K562 (cell line): ENCODE data around the gene THAP5. TPM values are rescaled to one million over a fixed set of nuclear protein-coding genes. Genes with fewer than 3 reads are reported as not detected.

Experiments
- ATAC-seq: fragments of 200-7000 bp; cut with Tn5 transposase; 3 replicates; pipeline ENCODE4 v1.9.1; 2020; ENCODE audit warnings: moderate library complexity
- BruUV-seq: library from RNA; stranded (reverse); fragments of 400-500 nt; replicated peaks from 2 replicates; lab custom pipeline; 2021; lab: Mats Ljungman, UMichigan
- CTCF ChIA-PET: fragments of 300-600 bp; formaldehyde crosslinking; extraction: SDS; loops from one replicate; lab custom pipeline; 2021; ENCODE audit warnings: low intra/inter-chr PET ratio; lab: Yijun Ruan, JAX
- POLR2A ChIA-PET: fragments of 300-600, 350-650 bp; sonication (Branson Sonifier 250); formaldehyde crosslinking; extraction: SDS; loops from one replicate; lab custom pipeline; 2021; ENCODE audit warnings: antibody characterized with exemption, inconsistent platforms; lab: Yijun Ruan, JAX
- DNase-seq, 4 experiments: peaks; one replicate each; pipeline versions ENCODE4 v3.0.0 to v3.0.0-alpha.2; 2011 to 2018; ENCODE audit warnings: low spot score in 3 of 4, mixed read lengths in 3 of 4; ENCODE audit errors: extremely low read depth in 1 of 4
- FAIRE-seq: peaks from 2 replicates; lab custom pipeline; 2011; peaks lifted over from hg19 to GRCh38; lab: Jason Lieb, UNC
- H2AFZ ChIP-seq: 2 replicates; pipeline ENCODE4 v1.6.0; 2011; ENCODE audit warnings: low read depth, low read length, control low read depth, inconsistent platforms
- H3K27ac ChIP-seq: fragments of 200-600 bp; 3 replicates; pipeline ENCODE4 v1.8.0; 2011; ENCODE audit warnings: low read depth, mild to moderate bottlenecking, control low read depth, inconsistent platforms, low read length, moderate library complexity, mixed read lengths; ENCODE audit errors: extremely low read depth
- H3K27me3 ChIP-seq, 2 experiments: fragments of 300-600 bp in 1 of 2; 2 replicates in 1 of 2; 3 replicates in 1 of 2; pipeline versions ENCODE4 v1.6.0 to v1.8.0; 2011; ENCODE audit warnings: inconsistent platforms in 2 of 2, low read length in 2 of 2, mild to moderate bottlenecking in 1 of 2, mixed read lengths in 1 of 2, moderate library complexity in 1 of 2; ENCODE audit not compliant: control insufficient read depth in 2 of 2, insufficient read depth in 2 of 2
- H3K36me3 ChIP-seq: fragments of 300-600 bp; 3 replicates; pipeline ENCODE4 v1.8.0; 2011; ENCODE audit warnings: mild to moderate bottlenecking, low read length, inconsistent platforms; ENCODE audit not compliant: control insufficient read depth, insufficient read depth
- H3K4me1 ChIP-seq, 2 experiments: fragments of 200-600 bp in 1 of 2; replicated peaks in 1 of 2; 2 replicates in 1 of 2; 3 replicates in 1 of 2; pipeline versions ENCODE4 v1.5.1 to v1.8.0; 2011; ENCODE audit warnings: inconsistent platforms in 2 of 2, low read length in 2 of 2, mild to moderate bottlenecking in 1 of 2, mixed read lengths in 1 of 2, moderate library complexity in 1 of 2; ENCODE audit not compliant: control insufficient read depth in 2 of 2, insufficient read depth in 2 of 2
- H3K4me2 ChIP-seq: 2 replicates; pipeline ENCODE4 v1.6.1; 2011; ENCODE audit warnings: low read length, control low read depth, inconsistent platforms, mixed read lengths; ENCODE audit not compliant: insufficient read depth
- H3K4me3 ChIP-seq: fragments of 200-600 bp; sonication (generic), shearing (Covaris generic); 2 replicates; pipeline ENCODE4 v1.5.1; 2016; ENCODE audit warnings: control low read depth, inconsistent platforms
- H3K79me2 ChIP-seq: fragments of 200-600 bp; 3 replicates; pipeline ENCODE4 v1.8.0; 2011; ENCODE audit warnings: low read length, inconsistent platforms; ENCODE audit not compliant: control insufficient read depth, insufficient read depth
- H3K9ac ChIP-seq, 2 experiments: 2 replicates each; pipeline versions ENCODE4 v1.6.0 to v1.6.1; 2011; ENCODE audit warnings: low read depth in 2 of 2, low read length in 2 of 2, control low read depth in 1 of 2, inconsistent platforms in 1 of 2, mild to moderate bottlenecking in 1 of 2, mixed read lengths in 1 of 2; ENCODE audit not compliant: insufficient read depth in 1 of 2
- H3K9me1 ChIP-seq: one replicate; pipeline ENCODE4 v1.6.0; 2011; ENCODE audit warnings: inconsistent platforms, mild to moderate bottlenecking, low read length, moderate library complexity; ENCODE audit not compliant: control insufficient read depth, insufficient read depth
- H3K9me3 ChIP-seq: replicated peaks from 2 replicates; pipeline ENCODE4 v1.5.1; 2011; ENCODE audit warnings: low read depth, low read length, inconsistent platforms; ENCODE audit not compliant: control insufficient read depth, insufficient read depth
- H4K20me1 ChIP-seq: replicated peaks from 2 replicates; pipeline ENCODE4 v1.6.1; 2011; ENCODE audit warnings: low read length, inconsistent platforms, mixed read lengths; ENCODE audit not compliant: control insufficient read depth, insufficient read depth
- BCL6 ChIP-seq: fragments of 250-450 bp; sonication (Bioruptor Pico); IDR thresholded peaks from 2 replicates; pipeline ENCODE4 v1.4.0; 2020
- CREM ChIP-seq: IDR thresholded peaks from 2 replicates; pipeline ENCODE4 v1.6.1; 2014; ENCODE audit warnings: antibody characterized with exemption, low read depth
- DPF2 ChIP-seq: fragments of 450-650 bp; IDR thresholded peaks from 2 replicates; pipeline ENCODE4 v1.6.1; 2016
- HMG20B ChIP-seq: fragments of 250-450 bp; sonication (Bioruptor Pico); IDR thresholded peaks from 2 replicates; pipeline ENCODE4 v1.5.0; 2021; ENCODE audit warnings: mild to moderate bottlenecking
- LARP7 ChIP-seq: fragments of 450-650 bp; IDR thresholded peaks from 2 replicates; pipeline ENCODE4 v1.6.1; 2016
- NFIC ChIP-seq: fragments of 450-650 bp; IDR thresholded peaks from 2 replicates; pipeline ENCODE4 v1.6.1; 2017; ENCODE audit warnings: mild to moderate bottlenecking, inconsistent platforms
- PHF8 ChIP-seq: fragments of 200-600 bp; sonication (generic); IDR thresholded peaks from 2 replicates; pipeline ENCODE4 v1.6.1; 2012; ENCODE audit warnings: mixed run types, mild to moderate bottlenecking, inconsistent platforms, low read length, moderate library complexity, borderline replicate concordance
- POLR3A ChIP-seq: IDR thresholded peaks from 2 replicates; pipeline ENCODE4 v1.6.1; 2011; ENCODE audit warnings: borderline replicate concordance, mild to moderate bottlenecking, moderate library complexity; ENCODE audit not compliant: insufficient read length, insufficient read depth; ENCODE audit errors: extremely low read depth
- RBBP5 ChIP-seq: fragments of 200-600 bp; sonication (generic); IDR thresholded peaks from 2 replicates; pipeline ENCODE4 v1.6.1; 2012; ENCODE audit warnings: borderline replicate concordance, mild to moderate bottlenecking, low read length, control low read depth, inconsistent platforms; ENCODE audit not compliant: insufficient read depth, poor library complexity, severe bottlenecking
- TOE1 ChIP-seq, 2 experiments: fragments of 450-650 bp in 1 of 2; sonication (generic) in 1 of 2; formaldehyde crosslinking in 1 of 2; IDR thresholded peaks; 2 replicates each; pipeline versions ENCODE4 v1.7.1 to v1.8.0; 2016 to 2022; ENCODE audit warnings: borderline replicate concordance in 2 of 2, mild to moderate bottlenecking in 2 of 2, antibody characterized with exemption in 1 of 2, inconsistent platforms in 1 of 2, low read depth in 1 of 2, missing genetic modification reagents in 1 of 2, moderate library complexity in 1 of 2
- ZNF444 ChIP-seq: fragments of 250-450 bp; sonication (Bioruptor Pico); IDR thresholded peaks from 2 replicates; pipeline ENCODE4 v1.4.0; 2020; ENCODE audit warnings: mild to moderate bottlenecking, moderate library complexity
- ZNF561 ChIP-seq: fragments of 450-650 bp; formaldehyde crosslinking; conservative IDR thresholded peaks from 2 replicates; pipeline ENCODE4 v1.4.0; 2020; ENCODE audit warnings: mild to moderate bottlenecking, moderate library complexity
- WGBS: fragments of 100-300 bp; shearing (Covaris generic); methylation state at CpG from one replicate; pipeline ENCODE4 v1.1.6; 2016; ENCODE audit warnings: low coverage, mixed read lengths; ENCODE audit not compliant: insufficient coverage; ENCODE audit errors: missing lambda C conversion rate; 5-methylcytosine and 5-hydroxymethylcytosine counted together
- in situ Hi-C: fragments of 300-500 bp; cut with MboI; formaldehyde crosslinking; loops from 4 replicates; pipeline ENCODE4 v1.15.0; 2018; ENCODE audit warnings: inconsistent platforms, mixed read lengths
- intact Hi-C: fragments of 100-400 bp; cut with micrococcal nuclease; formaldehyde crosslinking; loops from 2 replicates; pipeline ENCODE4 v1.14.2; 2022
- polyA plus RNA-seq, 8 experiments: library from polyadenylated mRNA; depleted of rRNA in 4 of 8; stranded (reverse) in 5 of 8; unstranded in 3 of 8; fragments of >200 nt; fragmentation: Nextera tagmentation in 2 of 8; fragmentation: Illumina TruSeq in 1 of 8; extraction: Ambion mirVana in 2 of 8; extraction: Trizol in 1 of 8; gene quantifications; 2 replicates each; pipeline versions ENCODE4 v1.2.1 to v1.2.3, GENCODE V29; 2011 to 2014; ENCODE audit warnings: inconsistent platforms in 1 of 8, missing spikeins in 1 of 8
- total RNA-seq, 7 experiments: library from RNA; depleted of rRNA in 6 of 7; stranded (reverse); fragments of >200 nt in 6 of 7; fragmentation: Illumina TruSeq in 2 of 7; extraction: Trizol in 2 of 7; gene quantifications; 2 replicates each; pipeline versions ENCODE4 v1.2.1 to v1.2.3, GENCODE V29; 2011 to 2021; ENCODE audit warnings: low replicate concordance in 1 of 7
- TF ChIP-seq, protein P1 (sequence below): fragments of 450-650 bp; IDR thresholded peaks from 2 replicates; pipeline ENCODE4 v1.6.1; 2017; ENCODE audit warnings: mild to moderate bottlenecking, moderate library complexity
- TF ChIP-seq, protein P2 (sequence below): sonication (generic); formaldehyde crosslinking; IDR thresholded peaks from 2 replicates; pipeline ENCODE4 v1.9.0; 2022; ENCODE audit warnings: mild to moderate bottlenecking, missing genetic modification reagents
- TF ChIP-seq, protein P3 (sequence below): fragments of 250-450 bp; sonication (Bioruptor Pico); IDR thresholded peaks from 2 replicates; pipeline ENCODE4 v1.4.0; 2020; ENCODE audit warnings: mild to moderate bottlenecking
- TF ChIP-seq, protein P4 (sequence below), 2 experiments: fragments of 450-650 bp; conservative IDR thresholded peaks; 2 replicates each; pipeline ENCODE4 v1.6.1; 2017; ENCODE audit warnings: mild to moderate bottlenecking in 2 of 2, moderate library complexity in 2 of 2
- TF ChIP-seq, protein P5 (sequence below), 2 experiments: fragments of 450-650 bp in 1 of 2; sonication (generic) in 1 of 2; formaldehyde crosslinking in 1 of 2; IDR thresholded peaks in 1 of 2; conservative IDR thresholded peaks in 1 of 2; 2 replicates each; pipeline versions ENCODE4 v1.6.1 to v1.8.1; 2016 to 2023; ENCODE audit warnings: mild to moderate bottlenecking in 2 of 2, moderate library complexity in 2 of 2, inconsistent platforms in 1 of 2, missing genetic modification reagents in 1 of 2

Gene THAP5
- total and polyA plus RNA-seq, 9 of the 15 experiments (the other 6 are each of a cell fraction or from before 2014, with no cell fraction given) = 16.5 to 58.1 (median 28.2) TPM

DNA sequence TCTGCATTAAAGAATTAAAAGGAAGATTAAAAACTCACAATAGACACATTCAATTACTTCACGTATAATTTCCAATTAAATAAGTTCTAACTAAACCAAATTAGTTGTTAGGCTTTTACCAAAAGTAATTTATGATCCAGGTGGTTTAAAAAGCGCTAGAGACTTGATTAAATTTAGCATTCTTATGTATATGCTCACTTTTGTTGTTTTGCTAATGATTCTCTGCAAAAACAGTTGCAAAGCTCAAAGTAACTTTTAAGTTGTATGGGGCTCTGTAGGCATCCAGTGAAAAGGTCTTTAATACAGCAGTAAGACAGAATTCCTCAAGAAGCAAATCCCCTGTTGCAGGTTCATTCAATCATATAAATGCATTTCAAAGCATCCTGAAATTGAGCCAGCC is 28.0 kb downstream of the THAP5 start:
- no peak for FAIRE-seq
- no TSS peak for BruUV-seq
- CTCF ChIA-PET = no interaction called here

More for the DNA sequence above, 28.0 kb downstream of the THAP5 start:
- DNase-seq (no peak), ATAC-seq (no peak)
- Histone ChIP-seq H3K27ac (no peak overlapping the region), H3K79me2 (no peaks in the 10 kb centered on the region), H3K4me2 (no peak overlapping the region), H3K9me1 (no peaks in the 10 kb centered on the region), H3K4me1 (peaks cover 9 to 29% of the 10 kb centered on the region in 2 experiments), H3K4me3 (no peak overlapping the region), H3K9ac (no peak overlapping the region), H3K36me3 (no peaks in the 10 kb centered on the region), H3K27me3 (no peaks in the 10 kb centered on the region), H2AFZ (no peak overlapping the region), H3K9me3 (0 out of 2 replicates have a peak, but pooled peaks cover 1% of the 10 kb centered on the region), H4K20me1 (no peaks in the 10 kb centered on the region)
- intact Hi-C loops (no loop called here), in situ Hi-C loops (no loop called here)
- WGBS = 46% methylated on average over 2 of the region's 2 CpGs
- POLR2A ChIA-PET = no interaction called here
- TF ChIP-seq, protein P1, sequence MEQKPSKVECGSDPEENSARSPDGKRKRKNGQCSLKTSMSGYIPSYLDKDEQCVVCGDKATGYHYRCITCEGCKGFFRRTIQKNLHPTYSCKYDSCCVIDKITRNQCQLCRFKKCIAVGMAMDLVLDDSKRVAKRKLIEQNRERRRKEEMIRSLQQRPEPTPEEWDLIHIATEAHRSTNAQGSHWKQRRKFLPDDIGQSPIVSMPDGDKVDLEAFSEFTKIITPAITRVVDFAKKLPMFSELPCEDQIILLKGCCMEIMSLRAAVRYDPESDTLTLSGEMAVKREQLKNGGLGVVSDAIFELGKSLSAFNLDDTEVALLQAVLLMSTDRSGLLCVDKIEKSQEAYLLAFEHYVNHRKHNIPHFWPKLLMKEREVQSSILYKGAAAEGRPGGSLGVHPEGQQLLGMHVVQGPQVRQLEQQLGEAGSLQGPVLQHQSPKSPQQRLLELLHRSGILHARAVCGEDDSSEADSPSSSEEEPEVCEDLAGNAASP = no peak
- TF ChIP-seq DPF2 (no peak), LARP7 (no peak), POLR3A (no peak), NFIC (no peak), BCL6 (CRISPR knock-in tag) (no peak), HMG20B (CRISPR knock-in tag) (no peak), RBBP5 (no peak), ZNF444 (CRISPR knock-in tag) (no peak), ZNF561 (CRISPR knock-in tag) (no peak), PHF8 (no peak), TOE1 (IDR thresholded peaks at IDR 0.05; ENCODE audit: borderline replicate concordance) (no peak), TOE1 (CRISPR knock-in tag; IDR thresholded peaks at IDR 0.05; ENCODE audit: borderline replicate concordance, low read depth) (no peak), CREM (no peak)
- TF ChIP-seq, protein P2, sequence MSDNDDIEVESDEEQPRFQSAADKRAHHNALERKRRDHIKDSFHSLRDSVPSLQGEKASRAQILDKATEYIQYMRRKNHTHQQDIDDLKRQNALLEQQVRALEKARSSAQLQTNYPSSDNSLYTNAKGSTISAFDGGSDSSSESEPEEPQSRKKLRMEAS = no peak
- TF ChIP-seq, protein P3, sequence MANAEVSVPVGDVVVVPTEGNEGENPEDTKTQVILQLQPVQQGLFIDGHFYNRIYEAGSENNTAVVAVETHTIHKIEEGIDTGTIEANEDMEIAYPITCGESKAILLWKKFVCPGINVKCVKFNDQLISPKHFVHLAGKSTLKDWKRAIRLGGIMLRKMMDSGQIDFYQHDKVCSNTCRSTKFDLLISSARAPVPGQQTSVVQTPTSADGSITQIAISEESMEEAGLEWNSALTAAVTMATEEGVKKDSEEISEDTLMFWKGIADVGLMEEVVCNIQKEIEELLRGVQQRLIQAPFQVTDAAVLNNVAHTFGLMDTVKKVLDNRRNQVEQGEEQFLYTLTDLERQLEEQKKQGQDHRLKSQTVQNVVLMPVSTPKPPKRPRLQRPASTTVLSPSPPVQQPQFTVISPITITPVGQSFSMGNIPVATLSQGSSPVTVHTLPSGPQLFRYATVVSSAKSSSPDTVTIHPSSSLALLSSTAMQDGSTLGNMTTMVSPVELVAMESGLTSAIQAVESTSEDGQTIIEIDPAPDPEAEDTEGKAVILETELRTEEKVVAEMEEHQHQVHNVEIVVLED (CRISPR knock-in tag) = no peak
- TF ChIP-seq, protein P4, sequence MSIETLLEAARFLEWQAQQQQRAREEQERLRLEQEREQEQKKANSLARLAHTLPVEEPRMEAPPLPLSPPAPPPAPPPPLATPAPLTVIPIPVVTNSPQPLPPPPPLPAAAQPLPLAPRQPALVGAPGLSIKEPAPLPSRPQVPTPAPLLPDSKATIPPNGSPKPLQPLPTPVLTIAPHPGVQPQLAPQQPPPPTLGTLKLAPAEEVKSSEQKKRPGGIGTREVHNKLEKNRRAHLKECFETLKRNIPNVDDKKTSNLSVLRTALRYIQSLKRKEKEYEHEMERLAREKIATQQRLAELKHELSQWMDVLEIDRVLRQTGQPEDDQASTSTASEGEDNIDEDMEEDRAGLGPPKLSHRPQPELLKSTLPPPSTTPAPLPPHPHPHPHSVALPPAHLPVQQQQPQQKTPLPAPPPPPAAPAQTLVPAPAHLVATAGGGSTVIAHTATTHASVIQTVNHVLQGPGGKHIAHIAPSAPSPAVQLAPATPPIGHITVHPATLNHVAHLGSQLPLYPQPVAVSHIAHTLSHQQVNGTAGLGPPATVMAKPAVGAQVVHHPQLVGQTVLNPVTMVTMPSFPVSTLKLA (conservative IDR thresholded peaks at IDR 0.05) = no peak
- TF ChIP-seq, protein P5, sequence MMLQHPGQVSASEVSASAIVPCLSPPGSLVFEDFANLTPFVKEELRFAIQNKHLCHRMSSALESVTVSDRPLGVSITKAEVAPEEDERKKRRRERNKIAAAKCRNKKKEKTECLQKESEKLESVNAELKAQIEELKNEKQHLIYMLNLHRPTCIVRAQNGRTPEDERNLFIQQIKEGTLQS (IDR thresholded peaks at IDR 0.05) = no peak
- TF ChIP-seq, protein P5 (CRISPR knock-in tag; conservative IDR thresholded peaks at IDR 0.05) = no peak
